Measurements from ENCODE around the gene HP1BP3.

HP1BP3 gene

GRCh38 chr1:20711285-20712214, 75.6 kb downstream of the HP1BP3 start:
- DNase-seq (ENCODE audit: low read depth, low spot score), result no peak

- DNase-seq (ENCODE audit: low read depth, low spot score), result no peak
Observed at GRCh38 chr1:20710469-20711284, 76.4 kb downstream of the HP1BP3 start.

GRCh38 chr1:20709868-20710267, 77.2 kb downstream of the HP1BP3 start:
- no peak for DNase-seq (ENCODE audit: low read depth, low spot score)

- DNase-seq (ENCODE audit: low read depth, low spot score), result no peak
Observed at GRCh38 chr1:20708891-20709290, 78.2 kb downstream of the HP1BP3 start.

- no peak for DNase-seq (ENCODE audit: low read depth, low spot score)
Observed at GRCh38 chr1:20708057-20708456, 79.0 kb downstream of the HP1BP3 start.

GRCh38 chr1:20706841-20707240, 80.3 kb downstream of the HP1BP3 start:
- DNase-seq (ENCODE audit: low read depth, low spot score), result no peak

- no peak for DNase-seq (ENCODE audit: low read depth, low spot score)
Observed at GRCh38 chr1:20705203-20705755, 81.8 kb downstream of the HP1BP3 start.

GRCh38 chr1:20704390-20705202, 82.5 kb downstream of the HP1BP3 start:
- no peak for DNase-seq (ENCODE audit: low read depth, low spot score)

- DNase-seq (ENCODE audit: low read depth, low spot score), result no peak
Observed at GRCh38 chr1:20703124-20703756, 83.9 kb downstream of the HP1BP3 start.

GRCh38 chr1:20702416-20702815, 84.7 kb downstream of the HP1BP3 start:
- no peak for DNase-seq (ENCODE audit: low read depth, low spot score)

- DNase-seq (ENCODE audit: low read depth, low spot score), result no peak
Observed at GRCh38 chr1:20701847-20702246, 85.3 kb downstream of the HP1BP3 start.

GRCh38 chr1:20701446-20701845, 85.7 kb downstream of the HP1BP3 start:
- DNase-seq (ENCODE audit: low read depth, low spot score), result no peak

- no peak for DNase-seq (ENCODE audit: low read depth, low spot score)
Observed at GRCh38 chr1:20700636-20701215, 86.4 kb downstream of the HP1BP3 start.

GRCh38 chr1:20699558-20699957, 87.5 kb downstream of the HP1BP3 start:
- no peak for DNase-seq (ENCODE audit: low read depth, low spot score)

GRCh38 chr1:20698195-20698910, 88.8 kb downstream of the HP1BP3 start:
- DNase-seq (ENCODE audit: low read depth, low spot score), result no peak

- DNase-seq (ENCODE audit: low read depth, low spot score), result no peak
Observed at GRCh38 chr1:20697563-20697962, 89.5 kb downstream of the HP1BP3 start.

GRCh38 chr1:20696397-20697333, 90.4 kb downstream of the HP1BP3 start:
- peak; percentile 77 for DNase-seq (ENCODE audit: low read depth, low spot score)

- no peak for DNase-seq (ENCODE audit: low read depth, low spot score)
Observed at GRCh38 chr1:20695515-20695914, 91.6 kb downstream of the HP1BP3 start.

GRCh38 chr1:20693623-20694022, 93.5 kb downstream of the HP1BP3 start:
- no peak for DNase-seq (ENCODE audit: low read depth, low spot score)
